Nucleus accumbens (tissue), 56 donors: ENCODE results near the gene FAM13A.
"Not testable (repeated sequence)": the region's sequence is repeated elsewhere in the genome, so short reads cannot be mapped to it uniquely, and the experiment has no call there.

Experiments used
- DNase-seq, 56 donors: peaks; one replicate each; lab custom pipeline; 2025; lab: John Stamatoyannopoulos, UW

The FAM13A gene

GRCh38 chr4:89000844-89001360 lies 56.1 kb downstream of the FAM13A start:
- DNase-seq, result no peak

- DNase-seq, result no peak
Measured at GRCh38 chr4:89000382-89000781, 56.6 kb downstream of the FAM13A start.

- no peak for DNase-seq
Measured at GRCh38 chr4:88999392-88999930, 57.5 kb downstream of the FAM13A start.

DNA sequence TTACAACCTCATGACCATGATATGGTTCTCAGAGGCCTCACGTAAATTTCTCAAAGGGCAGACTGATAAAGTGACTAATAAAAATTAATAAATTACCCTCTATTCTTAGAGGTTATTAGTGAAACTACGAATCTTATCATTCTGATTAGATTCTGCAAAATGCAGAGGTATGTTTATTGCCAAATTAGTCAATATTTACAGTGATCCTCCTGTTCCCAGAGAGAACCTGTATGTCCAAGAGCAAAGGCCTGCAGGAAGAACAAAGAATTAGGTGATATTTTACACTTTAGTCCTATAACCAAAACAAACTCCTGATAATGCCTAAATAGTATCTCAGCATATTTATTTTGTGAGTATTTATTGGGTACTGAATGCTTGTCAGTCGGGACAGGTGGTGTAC lies 58.1 kb downstream of the FAM13A start:
- DNase-seq, result no peak

DNA sequence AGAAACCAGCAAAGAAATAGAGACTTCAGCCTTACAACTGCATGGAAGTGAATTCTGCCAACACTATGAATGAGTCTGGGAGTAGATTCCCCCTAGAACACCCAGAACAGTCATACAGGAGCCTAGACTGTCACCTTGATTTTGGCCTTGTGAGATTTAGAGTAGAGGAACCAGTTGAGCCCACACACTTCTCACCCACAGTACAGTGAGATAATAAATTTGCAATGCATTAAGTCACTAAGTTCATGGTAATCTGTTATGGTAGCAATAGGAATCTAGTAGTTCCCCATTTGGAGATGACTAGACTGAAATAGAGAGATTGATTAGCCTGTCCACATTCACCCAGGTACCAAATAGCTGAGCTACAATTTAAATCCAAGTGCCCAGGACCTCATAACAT lies 59.0 kb downstream of the FAM13A start:
- DNase-seq, result no peak

DNA sequence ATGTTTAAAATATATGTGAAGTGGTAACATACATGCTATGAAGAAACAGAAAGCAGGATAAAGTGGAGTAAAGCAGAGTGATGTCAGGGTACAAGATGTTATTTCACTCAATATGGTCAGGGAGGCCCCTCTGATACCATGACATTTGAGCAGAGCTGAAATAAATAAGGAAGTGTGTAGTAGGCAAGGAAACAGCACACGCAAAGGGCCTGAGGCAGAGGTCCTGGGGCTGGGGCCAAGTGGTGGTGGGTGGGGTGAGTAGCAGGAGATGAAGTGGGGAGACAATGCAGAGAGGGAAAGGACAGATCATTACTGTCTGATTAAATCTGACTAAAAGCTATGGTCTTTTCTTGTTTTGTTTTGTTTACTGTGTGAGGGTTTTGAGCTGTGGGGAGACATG lies 61.1 kb downstream of the FAM13A start:
- no peak for DNase-seq

- not testable (repeated sequence) for DNase-seq
Measured at GRCh38 chr4:88995257-88995656, 61.7 kb downstream of the FAM13A start.

- DNase-seq, result no peak
Measured at GRCh38 chr4:88993246-88993645, 63.7 kb downstream of the FAM13A start.

DNA sequence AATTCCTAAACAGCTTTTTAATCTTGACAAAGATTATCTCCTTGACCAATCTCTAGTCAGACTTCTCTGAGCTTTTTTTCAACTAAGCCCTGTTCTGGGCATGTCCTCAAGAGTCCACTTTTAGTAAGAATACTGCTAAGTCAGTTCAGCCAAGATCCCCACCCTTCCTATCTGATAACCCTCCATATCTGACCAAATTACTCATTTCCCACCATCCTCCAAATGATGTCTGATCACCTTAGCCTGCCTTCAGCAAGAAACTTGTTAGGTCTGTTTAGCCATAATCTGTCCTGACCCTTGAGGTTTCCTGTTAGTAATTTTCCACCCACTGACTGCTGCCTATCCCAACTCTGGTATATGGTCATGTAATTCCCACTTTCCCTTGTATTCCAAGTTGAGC lies 65.2 kb downstream of the FAM13A start:
- DNase-seq, result no peak

DNA sequence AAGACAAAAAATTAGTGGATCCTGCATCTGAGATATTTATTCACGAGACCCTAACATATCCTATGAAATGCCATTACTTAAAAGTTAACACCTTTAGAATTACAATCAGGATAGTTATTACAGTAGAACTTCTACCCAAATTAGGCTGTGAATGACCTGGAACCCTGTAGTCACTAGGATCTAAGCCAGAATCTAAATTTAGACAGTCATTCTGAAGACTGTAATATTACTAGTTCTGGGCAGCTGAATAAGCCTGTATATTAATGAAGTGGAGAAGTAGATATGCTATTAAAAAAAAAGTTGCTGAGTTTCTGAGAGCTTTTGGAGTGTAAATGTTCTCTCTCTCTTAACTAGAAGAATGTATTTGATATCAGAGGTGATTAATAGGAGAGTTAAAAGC lies 67.0 kb downstream of the FAM13A start:
- DNase-seq, result no peak

DNA sequence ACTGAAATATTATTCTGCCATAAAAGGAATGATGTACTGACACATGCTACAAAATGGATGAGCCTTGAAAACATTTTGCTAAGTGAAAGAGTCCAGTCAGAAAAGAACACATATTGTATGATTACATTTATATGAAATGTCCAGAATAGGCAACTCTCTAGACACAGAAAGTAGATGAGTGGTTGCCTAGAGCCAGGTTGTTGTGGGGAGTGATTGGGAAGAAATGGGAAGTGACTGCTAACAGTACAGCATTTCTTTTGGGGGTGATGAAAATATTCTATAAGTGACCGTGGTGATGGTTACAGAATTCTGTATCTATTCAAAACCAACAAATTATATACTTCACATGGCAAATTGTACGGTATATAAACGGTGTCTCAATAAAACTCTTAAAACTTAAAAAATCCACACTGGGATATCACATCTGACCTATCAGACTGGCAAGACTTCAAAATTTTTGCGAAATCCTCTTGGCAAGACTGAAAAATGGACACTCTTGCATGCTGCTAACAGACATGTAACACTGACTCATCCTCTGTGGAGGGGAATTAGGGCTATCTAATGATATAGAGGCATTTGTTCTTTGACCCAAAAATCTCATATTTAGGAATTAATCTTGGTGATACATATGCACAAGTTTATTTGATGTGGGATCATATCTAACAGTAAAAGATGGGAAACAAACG lies 71.8 kb downstream of the FAM13A start:
- no peak for DNase-seq

GRCh38 chr4:88982757-88983156 lies 74.2 kb downstream of the FAM13A start:
- no peak for DNase-seq

GRCh38 chr4:88981993-88982392 lies 75.0 kb downstream of the FAM13A start:
- no peak for DNase-seq

GRCh38 chr4:88981556-88981955 lies 75.4 kb downstream of the FAM13A start:
- no peak for DNase-seq

DNA sequence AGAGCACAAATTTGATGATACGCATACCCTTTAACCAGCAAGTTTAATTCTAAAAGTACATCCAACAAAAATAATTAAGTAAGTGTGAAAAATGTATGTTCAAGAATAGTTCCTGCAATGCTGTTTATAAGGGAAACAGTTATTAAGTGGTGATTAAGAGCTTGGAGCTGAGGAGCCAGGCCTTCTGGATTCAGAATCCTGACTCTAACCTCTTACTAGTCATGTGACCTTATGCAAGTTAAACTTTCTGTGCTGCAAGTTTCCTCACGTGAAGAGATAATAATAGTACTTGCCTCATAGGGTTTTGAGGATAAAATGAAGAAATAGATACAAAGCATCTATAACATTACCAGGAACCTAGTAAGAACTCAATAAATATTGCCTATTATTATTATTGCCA lies 77.7 kb downstream of the FAM13A start:
- DNase-seq, result no peak

- DNase-seq, result no peak
Measured at GRCh38 chr4:88976775-88977035, 80.3 kb downstream of the FAM13A start.

GRCh38 chr4:88975958-88976774 lies 80.8 kb downstream of the FAM13A start:
- DNase-seq, result no peak

DNA sequence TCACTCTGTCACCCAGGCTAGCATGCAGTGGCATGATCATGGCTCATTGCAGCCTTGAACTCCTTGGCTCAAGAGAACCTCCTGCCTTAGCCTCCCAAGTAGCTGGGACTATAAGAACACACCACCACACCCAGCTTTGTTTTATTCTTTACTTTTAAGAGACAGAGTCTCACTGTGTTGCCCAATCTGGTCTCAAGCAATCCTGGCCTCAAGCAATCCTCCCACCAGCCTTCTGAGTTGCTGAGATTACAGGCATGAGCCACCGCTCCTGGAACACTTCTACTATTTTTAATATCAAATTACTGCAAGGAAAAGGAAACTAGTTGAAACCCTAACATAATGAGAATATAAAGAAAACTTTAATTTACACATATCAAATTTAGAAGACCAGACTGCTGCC lies 85.4 kb downstream of the FAM13A start:
- DNase-seq, result no peak

DNA sequence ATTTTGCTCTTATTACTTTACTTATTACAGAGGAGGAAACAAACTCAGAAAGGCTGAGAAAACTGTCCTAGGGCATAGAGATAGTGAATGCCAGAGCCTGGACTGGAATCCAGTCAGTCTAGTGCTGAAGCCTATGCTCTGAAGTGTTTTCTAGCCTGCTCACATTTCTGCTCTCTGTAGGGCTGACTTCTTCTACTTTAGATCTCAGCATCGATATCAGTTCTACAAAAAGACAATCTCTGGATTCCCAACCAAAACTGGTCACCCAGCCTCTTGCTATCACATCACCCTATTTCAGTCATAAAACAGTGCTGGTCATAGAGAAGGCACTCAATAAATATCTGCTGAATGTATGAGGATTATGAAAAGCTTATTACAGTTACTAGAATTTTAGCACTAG lies 87.2 kb downstream of the FAM13A start:
- no peak for DNase-seq

GRCh38 chr4:88969271-88969670 lies 87.7 kb downstream of the FAM13A start:
- no peak for DNase-seq

- no peak for DNase-seq
Measured at GRCh38 chr4:88967883-88968331, 89.1 kb downstream of the FAM13A start.

DNA sequence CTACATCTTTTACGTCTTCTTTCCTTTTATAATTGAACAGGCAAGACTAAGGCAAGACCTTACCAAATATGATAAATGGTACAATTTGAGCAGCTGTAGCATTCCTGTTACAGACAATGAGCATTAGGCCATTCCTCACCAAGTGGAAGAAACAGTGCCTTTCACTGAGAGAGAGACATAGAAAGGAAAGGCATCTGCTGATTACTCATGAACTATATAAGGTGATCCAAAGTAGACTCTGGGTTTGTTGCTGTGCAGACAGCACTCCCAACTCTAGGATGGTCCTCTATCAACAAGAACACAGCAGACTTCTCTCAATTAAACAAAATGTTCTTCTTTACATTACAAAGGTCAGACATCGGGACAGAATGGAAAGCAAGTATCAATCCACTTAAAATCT lies 91.9 kb downstream of the FAM13A start:
- DNase-seq, result no peak
